ENCODE data around the gene RAB42.
A peak's percentile ranks its signal among the peaks of the same experiment; 100 is the strongest.
"Not testable (repeated sequence)": the region's sequence is repeated elsewhere in the genome, so short reads cannot be mapped to it uniquely, and the experiment has no call there.

The RAB42 gene

GRCh38 chr1:28586585-28587391 is 5.3 kb upstream of the RAB42 start:
- DNase-seq, result not testable (repeated sequence)

- no peak for DNase-seq
Observed at GRCh38 chr1:28592321-28593071, 431 bp downstream of the RAB42 start.

- not testable (repeated sequence) for DNase-seq
Observed at GRCh38 chr1:28593988-28594356, 1.9 kb downstream of the RAB42 start.

GRCh38 chr1:28594686-28595411 is 2.8 kb downstream of the RAB42 start:
- not testable (repeated sequence) for DNase-seq

GRCh38 chr1:28595412-28596191 is 3.5 kb downstream of the RAB42 start:
- no peak for DNase-seq

GRCh38 chr1:28596276-28596675 is 4.2 kb downstream of the RAB42 start:
- not testable (repeated sequence) for DNase-seq

- DNase-seq, result no peak
Observed at GRCh38 chr1:28601696-28602095, 9.6 kb downstream of the RAB42 start.

- DNase-seq, result no peak
Observed at GRCh38 chr1:28602536-28603439, 10.7 kb downstream of the RAB42 start.

GRCh38 chr1:28604411-28604810 is 12.3 kb downstream of the RAB42 start:
- DNase-seq, result no peak

- DNase-seq, result no peak
Observed at GRCh38 chr1:28604962-28605361, 12.9 kb downstream of the RAB42 start.

GRCh38 chr1:28606771-28607170 is 14.7 kb downstream of the RAB42 start:
- no peak for DNase-seq

GRCh38 chr1:28613175-28613574 is 21.1 kb downstream of the RAB42 start:
- DNase-seq, result no peak

GRCh38 chr1:28631713-28632112 is 39.6 kb downstream of the RAB42 start:
- DNase-seq, result no peak

GRCh38 chr1:28632560-28632959 is 40.5 kb downstream of the RAB42 start:
- DNase-seq, result no peak

GRCh38 chr1:28640766-28641165 is 48.7 kb downstream of the RAB42 start:
- no peak for DNase-seq

GRCh38 chr1:28642056-28642846 is 50.2 kb downstream of the RAB42 start:
- no peak for DNase-seq

- DNase-seq, result peak; percentile 87
Observed at GRCh38 chr1:28642847-28643635, 51.0 kb downstream of the RAB42 start, which contains the start of gene TAF12. Gene TAF12, minus strand, starts transcription at chr1:28643067. Its CDS starts 20,986 bp downstream, at chr1:28622081.

- DNase-seq, result no peak
Observed at GRCh38 chr1:28644494-28644893, 52.4 kb downstream of the RAB42 start.
